ENCODE results near the gene SMIM45.

Gene SMIM45

GRCh38 chr22:41979423-41980250, 27.7 kb downstream of the SMIM45 start (continued):
- no peak for TF ChIP-seq CTBP2 (IDR thresholded peaks at IDR 0.05; ENCODE audit: borderline replicate concordance, insufficient read depth, insufficient read length, low read length)

Measured in H1 (cell line).